Sigmoid colon (tissue), 7 donors: ENCODE results near the gene USH1C. TPM values are rescaled to one million over a fixed set of nuclear protein-coding genes. Genes with fewer than 3 reads are reported as not detected.

Experiments used
- DNase-seq: peaks from one replicate; pipeline ENCODE4 v3.0.0-alpha.2; 2019
- H3K27ac ChIP-seq, 4 donors: fragments of 200-600 bp; sonication (generic); one replicate each; pipeline ENCODE4 v1.5.1; 2016 to 2019; ENCODE audit warnings: mild to moderate bottlenecking in 1 of 4
- H3K27me3 ChIP-seq, 3 donors: fragments of 200-600 bp; sonication (generic); one replicate each; pipeline ENCODE4 v1.5.1; 2019; ENCODE audit warnings: mild to moderate bottlenecking in 1 of 3
- H3K36me3 ChIP-seq, 4 donors: fragments of 200-600 bp; sonication (generic); one replicate each; pipeline ENCODE4 v1.5.1; 2016 to 2019
- H3K4me1 ChIP-seq, 4 donors: fragments of 200-600 bp; sonication (generic); one replicate each; pipeline ENCODE4 v1.5.1; 2017 to 2019
- H3K4me3 ChIP-seq, 4 donors: fragments of 200-600 bp; sonication (generic); one replicate each; pipeline ENCODE4 v1.5.1; 2017 to 2019; ENCODE audit warnings: mild to moderate bottlenecking in 2 of 4, moderate library complexity in 1 of 4
- H3K9me3 ChIP-seq, 4 donors: fragments of 200-600 bp in 3 of 4; sonication (generic) in 3 of 4; one replicate each; pipeline versions ENCODE4 v1.5.1 to v1.6.1; 2013 to 2019
- CTCF ChIP-seq, 4 experiments: fragments of 450-650 bp in 3 of 4; fragments of 200-600 bp in 1 of 4; IDR thresholded peaks; one replicate each; pipeline ENCODE4 v1.5.1; 2016 to 2019; ENCODE audit warnings: antibody characterized with exemption in 4 of 4, mild to moderate bottlenecking in 3 of 4, moderate library complexity in 2 of 4
- EP300 ChIP-seq, 4 donors: sonication (generic); formaldehyde crosslinking; IDR thresholded peaks; one replicate each; pipeline ENCODE4 v1.6.1; 2017; ENCODE audit warnings: antibody characterized with exemption in 4 of 4
- POLR2A ChIP-seq, 2 donors: fragments of 450-650 bp; IDR thresholded peaks; one replicate each; pipeline ENCODE4 v1.6.1; 2016; ENCODE audit warnings: antibody characterized with exemption in 2 of 2, mild to moderate bottlenecking in 2 of 2, moderate library complexity in 2 of 2
- POLR2AphosphoS5 ChIP-seq, 4 donors: sonication (generic); formaldehyde crosslinking; IDR thresholded peaks; one replicate each; pipeline ENCODE4 v1.6.1; 2017; ENCODE audit warnings: antibody characterized with exemption in 4 of 4
- WGBS, 2 donors: extraction: QIAGEN DNeasy Blood & Tissue Kit; methylation state at CpG; one replicate each; pipeline ENCODE4 v1.1.7; 2013; 5-methylcytosine and 5-hydroxymethylcytosine counted together
- intact Hi-C: fragments of 100-400 bp; cut with DNase I; formaldehyde crosslinking; loops from one replicate; pipeline ENCODE4 v1.15.1; 2023
- polyA plus RNA-seq, 3 donors: library from polyadenylated mRNA; stranded (reverse); fragments of 200-250 nt; gene quantifications; one replicate each; pipeline ENCODE4 v1.2.3, GENCODE V29; 2013
- total RNA-seq, 4 donors: library from RNA; depleted of rRNA; stranded (reverse); fragments of >200 nt; gene quantifications; one replicate each; pipeline ENCODE4 v1.1.0, GENCODE V29; 2016
- donor health status: healthy with polysubstance abuse.
- donor health status: Bipolar disorder and iron deficiency.
- donor health status: healthy.

The USH1C gene
- total and polyA plus RNA-seq, 7 donors: 1.2 to 152 (median 2.5) TPM

DNA sequence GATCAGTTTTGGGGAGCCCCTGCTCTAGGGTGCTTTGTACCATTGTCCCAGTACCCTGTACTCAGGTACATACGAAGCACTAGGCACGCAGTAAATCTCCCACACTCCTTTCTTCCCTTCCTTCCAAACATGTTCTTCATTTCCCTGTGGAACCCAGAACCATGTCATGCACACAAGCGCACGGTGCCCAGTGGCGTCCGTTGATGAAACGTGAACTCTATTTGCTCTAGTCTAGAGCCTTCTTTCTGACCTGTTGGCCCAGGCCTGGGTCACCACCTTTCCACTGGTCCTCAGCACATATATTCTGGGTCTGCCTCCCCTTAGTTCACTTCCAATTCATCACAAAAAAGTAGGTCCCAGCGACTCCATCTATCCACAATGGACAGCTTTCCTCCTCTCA is 7.0 kb downstream of the USH1C start:
- no peaks in the 10 kb centered on the region for H3K4me1 ChIP-seq
- H3K27me3 ChIP-seq: no peaks in the 10 kb centered on the region
- no peak overlapping the region for H3K4me3 ChIP-seq
- TF ChIP-seq POLR2AphosphoS5 (IDR thresholded peaks at IDR 0.05): no peak
- TF ChIP-seq EP300 (IDR thresholded peaks at IDR 0.05): no peak
- no peak for TF ChIP-seq POLR2A (IDR thresholded peaks at IDR 0.05)
- H3K27ac ChIP-seq: no peak overlapping the region
- intact Hi-C loops: no loop called here
- H3K36me3 ChIP-seq: no peaks in the 10 kb centered on the region
- H3K9me3 ChIP-seq: no peaks in the 10 kb centered on the region
- WGBS, 2 donors: 84 to 91% methylated on average over 8 of the region's 8 CpGs
- no peak for DNase-seq

DNA sequence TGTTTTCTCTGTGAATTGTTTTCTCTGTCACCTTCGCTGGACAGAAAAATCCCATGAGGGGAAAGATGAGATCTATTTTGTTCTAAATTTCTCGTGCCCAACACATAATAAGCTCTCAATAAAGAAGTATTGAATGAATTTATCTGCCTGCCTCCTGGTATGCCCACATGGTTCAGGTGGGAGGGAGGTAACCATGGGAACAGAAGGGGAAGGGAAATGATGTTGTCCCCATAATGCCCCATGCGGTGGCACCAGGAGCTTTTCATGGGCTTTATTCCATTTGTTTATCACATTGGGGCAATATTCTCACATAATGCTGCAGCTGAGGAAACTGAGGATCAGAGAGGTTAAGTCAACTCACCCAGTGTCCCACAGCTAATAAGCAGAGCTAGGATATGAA is 8.7 kb downstream of the USH1C start:
- DNase-seq: no peak
- Histone ChIP-seq H3K36me3 (no peaks in the 10 kb centered on the region), H3K9me3 (no peaks in the 10 kb centered on the region), H3K4me3 (no peak overlapping the region), H3K27ac (no peak overlapping the region), H3K27me3 (no peaks in the 10 kb centered on the region), H3K4me1 (no peaks in the 10 kb centered on the region)
- TF ChIP-seq CTCF (IDR thresholded peaks at IDR 0.05): no peak
- TF ChIP-seq POLR2A (IDR thresholded peaks at IDR 0.05): no peak
- TF ChIP-seq POLR2AphosphoS5 (IDR thresholded peaks at IDR 0.05): no peak
- no peak for TF ChIP-seq EP300 (IDR thresholded peaks at IDR 0.05)
- 87 to 90% methylated on average over 3 of the region's 3 CpGs for WGBS, 2 donors
- intact Hi-C loops: no loop called here

GRCh38 chr11:17533778-17534415 is 10.3 kb downstream of the USH1C start:
- intact Hi-C loops: no loop called here
- H3K9me3 ChIP-seq: no peaks in the 10 kb centered on the region
- no peaks in the 10 kb centered on the region for H3K27me3 ChIP-seq
- H3K4me1 ChIP-seq: no peaks in the 10 kb centered on the region
- no peak overlapping the region for H3K27ac ChIP-seq
- DNase-seq: no peak
- TF ChIP-seq EP300 (IDR thresholded peaks at IDR 0.05) (no peak), POLR2AphosphoS5 (IDR thresholded peaks at IDR 0.05) (no peak), POLR2A (IDR thresholded peaks at IDR 0.05) (no peak), CTCF (IDR thresholded peaks at IDR 0.05) (no peak)
- no peaks in the 10 kb centered on the region for H3K36me3 ChIP-seq
- WGBS, 2 donors: 79 to 84% methylated on average over 11 of the region's 11 CpGs
- no peak overlapping the region for H3K4me3 ChIP-seq

DNA sequence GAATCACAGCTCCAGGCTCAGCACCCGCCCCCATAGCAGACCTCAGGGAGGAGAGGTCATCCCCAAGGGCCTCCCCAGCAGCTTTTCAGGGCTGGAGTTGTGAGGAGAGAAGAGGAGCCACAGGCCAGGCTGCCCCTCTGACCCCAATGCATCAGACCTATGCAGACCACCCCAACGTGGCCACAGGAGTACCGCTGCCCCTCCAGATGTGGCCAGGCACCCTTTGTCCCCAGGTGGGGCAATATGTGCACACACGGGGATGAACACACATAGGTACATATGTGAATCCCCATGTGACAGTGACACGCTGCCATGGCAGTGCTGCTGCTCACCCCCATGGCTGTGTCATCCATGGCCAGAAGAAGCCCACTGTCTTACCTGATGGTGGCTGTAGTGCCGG is 10.9 kb downstream of the USH1C start:
- no peak for TF ChIP-seq POLR2A (IDR thresholded peaks at IDR 0.05)
- H3K4me3 ChIP-seq: no peak overlapping the region
- no peaks in the 10 kb centered on the region for H3K4me1 ChIP-seq
- H3K27me3 ChIP-seq: no peaks in the 10 kb centered on the region
- H3K27ac ChIP-seq: no peak overlapping the region
- DNase-seq: no peak
- no peaks in the 10 kb centered on the region for H3K36me3 ChIP-seq
- 84 to 87% methylated on average over 6 of the region's 6 CpGs for WGBS, 2 donors
- H3K9me3 ChIP-seq: no peaks in the 10 kb centered on the region
- intact Hi-C loops: no loop called here

DNA sequence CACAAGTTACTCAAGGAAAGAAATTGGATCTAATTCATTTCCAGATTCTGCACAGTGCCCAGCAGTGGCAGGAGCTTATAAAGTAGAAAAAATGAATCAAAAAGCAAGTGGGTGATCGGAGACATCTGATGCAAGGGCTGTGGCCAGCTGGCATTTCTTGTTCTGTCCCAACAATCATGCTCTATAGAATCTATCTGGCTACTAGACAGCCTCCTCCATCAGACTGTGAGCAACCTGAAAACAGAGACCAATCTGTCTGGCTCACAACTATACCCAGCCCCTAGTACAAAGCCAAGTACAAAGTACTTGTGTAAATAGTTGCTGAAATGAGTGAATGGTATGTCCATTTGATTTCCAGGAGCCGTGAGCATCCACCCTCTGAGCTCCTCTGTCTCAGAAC is 11.4 kb downstream of the USH1C start:
- Histone ChIP-seq H3K4me3 (no peak overlapping the region), H3K27me3 (no peaks in the 10 kb centered on the region), H3K9me3 (no peaks in the 10 kb centered on the region), H3K36me3 (no peaks in the 10 kb centered on the region), H3K27ac (no peak overlapping the region), H3K4me1 (no peaks in the 10 kb centered on the region)
- WGBS, 2 donors: 74 to 80% methylated on average over 2 of the region's 2 CpGs
- TF ChIP-seq POLR2A (IDR thresholded peaks at IDR 0.05) (no peak), CTCF (IDR thresholded peaks at IDR 0.05) (no peak), POLR2AphosphoS5 (IDR thresholded peaks at IDR 0.05) (no peak), EP300 (IDR thresholded peaks at IDR 0.05) (no peak)
- intact Hi-C loops: no loop called here
- no peak for DNase-seq

DNA sequence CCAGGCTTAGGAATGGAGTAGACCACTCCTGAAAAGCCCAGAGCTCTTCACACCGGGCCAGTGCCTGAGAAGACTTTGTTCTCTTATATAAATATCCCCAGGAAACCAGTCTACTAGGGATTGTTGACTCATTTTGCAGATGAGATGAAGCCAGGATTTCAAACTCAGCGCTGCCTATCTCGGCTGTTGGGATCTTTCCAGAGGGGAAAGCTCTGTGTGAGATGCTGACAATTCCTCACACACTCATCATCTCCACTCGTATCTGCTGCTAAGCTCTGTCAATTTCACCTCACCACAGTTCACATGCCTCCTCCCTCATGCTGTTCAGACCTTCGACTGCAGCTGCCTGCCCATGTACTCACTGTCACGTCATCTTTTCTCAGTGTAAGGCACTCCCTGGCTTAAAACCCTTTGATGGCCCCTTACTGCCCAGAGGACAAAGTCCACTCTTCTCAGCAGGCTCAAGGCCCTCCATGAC is 12.5 kb downstream of the USH1C start:
- 24 to 52% methylated on average over 6 of the region's 6 CpGs for WGBS, 2 donors
- Histone ChIP-seq H3K27me3 (no peaks in the 10 kb centered on the region), H3K4me3 (no peak overlapping the region), H3K27ac (no peak overlapping the region), H3K4me1 (no peaks in the 10 kb centered on the region), H3K9me3 (no peaks in the 10 kb centered on the region), H3K36me3 (no peaks in the 10 kb centered on the region)
- no peak for DNase-seq
- intact Hi-C loops: no loop called here
- TF ChIP-seq CTCF (IDR thresholded peaks at IDR 0.05): no peak
- no peak for TF ChIP-seq POLR2A (IDR thresholded peaks at IDR 0.05)
- no peak for TF ChIP-seq EP300 (IDR thresholded peaks at IDR 0.05)
- TF ChIP-seq POLR2AphosphoS5 (IDR thresholded peaks at IDR 0.05): no peak
